ENCODE data around the gene NPIPB2. TPM values are rescaled to one million over a fixed set of nuclear protein-coding genes. Genes with fewer than 3 reads are reported as not detected.

The NPIPB2 gene
- total and polyA plus RNA-seq, 10 of the 15 experiments (the other 5 are each of a cell fraction or from before 2014, with no cell fraction given), result 1.9 to 29.3 (median 10.8) TPM

GRCh38 chr16:11948819-11949218 is 7.0 kb upstream of the NPIPB2 start:
- H4K20me1 ChIP-seq (ENCODE audit: control insufficient read depth, insufficient read depth), result no peaks in the 10 kb centered on the region
- SMC1A ChIA-PET (ENCODE audit: uncharacterized antibody, unreplicated experiment), result interaction anchor here (0.6 to 2.4 kb wide), 25 partner anchors 10 to 147 kb away, joined by 3 to 61 read pairs (median 4); partner anchors contain the start of genes GSPT1, SNX29 and TNFRSF17
- no peak overlapping the region for H3K9ac ChIP-seq (ENCODE audit: control insufficient read depth, insufficient read depth, low read length)
- H3K4me3 ChIP-seq, result no peak overlapping the region
- H2AFZ ChIP-seq (ENCODE audit: control insufficient read depth, low read depth, low read length), result no peak overlapping the region
- no peaks in the 10 kb centered on the region for H3K27me3 ChIP-seq (replicated peaks in 1 of 2; ENCODE audit: control insufficient read depth in 2 of 2, insufficient read depth in 2 of 2, low read length in 1 of 2)
- H3K36me3 ChIP-seq (ENCODE audit: control insufficient read depth in 2 of 2, insufficient read depth in 2 of 2, low read length in 1 of 2), result no peaks in the 10 kb centered on the region
- FAIRE-seq (no peak), ATAC-seq (no peak), DNase-seq (ENCODE audit: low read depth, low spot score) (no peak)
- RAD21 ChIA-PET (ENCODE audit: unreplicated experiment), result interaction anchor here (0.5 to 2.4 kb wide), 19 partner anchors 10 to 148 kb away, joined by 3 to 68 read pairs (median 4); partner anchors contain the start of genes RSL1D1 and TNFRSF17
- no peak overlapping the region for H3K4me2 ChIP-seq (ENCODE audit: control insufficient read depth, insufficient read depth)
- TF ChIP-seq RELB (IDR thresholded peaks at IDR 0.05; ENCODE audit: low read depth) (no peak), CEBPB (IDR thresholded peaks at IDR 0.05; ENCODE audit: borderline replicate concordance in 1 of 2, low read depth in 2 of 2, low read length in 2 of 2) (no peak), PKNOX1 (IDR thresholded peaks at IDR 0.05) (no peak), PML (IDR thresholded peaks at IDR 0.05; ENCODE audit: low read length) (no peak), ATF7 (IDR thresholded peaks at IDR 0.05; ENCODE audit: low read depth) (no peak), ATF3 (IDR thresholded peaks at IDR 0.05; ENCODE audit: borderline replicate concordance, extremely low read depth, low read depth, low read length) (no peak), ZSCAN29 (IDR thresholded peaks at IDR 0.05) (no peak), SIX5 (IDR thresholded peaks at IDR 0.05; ENCODE audit: low read depth, low read length, severe bottlenecking) (no peak), IRF3 (IDR thresholded peaks at IDR 0.05) (no peak), BCL11A (IDR thresholded peaks at IDR 0.05; ENCODE audit: low read depth, low read length) (no peak)
- no peaks in the 10 kb centered on the region for H3K9me3 ChIP-seq (replicated peaks; ENCODE audit: control insufficient read depth, insufficient read depth, low read length)
- no peak overlapping the region for H3K27ac ChIP-seq (ENCODE audit: control insufficient read depth, insufficient read depth)
- POLR2A ChIA-PET, result interaction anchor here (0.6 to 1.3 kb wide), 8 partner anchors 10 to 119 kb away, joined by 3 to 6 read pairs (median 4); partner anchors contain the start of gene TNFRSF17
- no TSS peak for BruUV-seq (replicated peaks)
- WGBS (ENCODE audit: insufficient coverage, insufficient replicate concordance, low lambda C conversion rate, missing lambda C conversion rate), result 63% methylated on average over 5 of the region's 5 CpGs
- in situ Hi-C loops (cut with MboI) (loop anchor here (5.0 kb wide), 1 partner anchor 118 kb away; no protein-coding TSS in a partner anchor), intact Hi-C loops (cut with micrococcal nuclease; ENCODE audit: unreplicated experiment) (loop anchor here (1.0 kb wide), 2 partner anchors 29 to 119 kb away; no protein-coding TSS in a partner anchor)
- H3K4me1 ChIP-seq (ENCODE audit: control insufficient read depth, insufficient read depth, low read length), result peaks cover 9% of the 10 kb centered on the region
- CTCF ChIA-PET, result interaction anchor here (0.7 to 2.6 kb wide), 20 partner anchors 10 to 147 kb away, joined by 3 to 85 read pairs (median 6); partner anchors contain the start of gene TNFRSF17
- H3K79me2 ChIP-seq (ENCODE audit: control insufficient read depth, insufficient read depth, low read length), result no peaks in the 10 kb centered on the region

All from GM12878 (cell line).